Neural crest cell (in vitro differentiated cells): ENCODE data around the gene BOD1L1. TPM values are rescaled to one million over a fixed set of nuclear protein-coding genes. Genes with fewer than 3 reads are reported as not detected.

Experiments used
- DNase-seq: peaks from one replicate; pipeline ENCODE4 v3.0.0; 2021; ENCODE audit warnings: low read depth, mixed read lengths, low spot score
- H3K27ac Mint-ChIP-seq: one replicate; pipeline ENCODE4 v1.8.0; 2021; ENCODE audit warnings: mild to moderate bottlenecking, mixed read lengths; ENCODE audit not compliant: unreplicated experiment
- H3K27me3 Mint-ChIP-seq: 2 replicates; pipeline ENCODE4 v1.8.0; 2021; ENCODE audit warnings: low read depth, mild to moderate bottlenecking, mixed read lengths
- H3K36me3 Mint-ChIP-seq: 2 replicates; pipeline ENCODE4 v1.8.0; 2021; ENCODE audit warnings: low read depth, mild to moderate bottlenecking, mixed read lengths
- H3K4me1 Mint-ChIP-seq: 2 replicates; pipeline ENCODE4 v1.8.0; 2021; ENCODE audit warnings: mixed read lengths
- H3K4me3 Mint-ChIP-seq: one replicate; pipeline ENCODE4 v1.8.0; 2021; ENCODE audit warnings: mild to moderate bottlenecking, mixed read lengths
- H3K9me3 Mint-ChIP-seq: 2 replicates; pipeline ENCODE4 v1.8.0; 2021; ENCODE audit warnings: mixed read lengths
- total RNA-seq: library from RNA; stranded (reverse); gene quantifications from 2 replicates; pipeline ENCODE4 v1.2.1, GENCODE V29; 2021
- TF ChIP-seq, protein P1 (sequence below): fragments of 200-600 bp; sonication (generic); conservative IDR thresholded peaks from 2 replicates; pipeline ENCODE4 v1.5.0; 2021; ENCODE audit warnings: antibody characterized with exemption, mild to moderate bottlenecking

BOD1L1 gene
- total RNA-seq, 1 donor from 2014 or later: 27.9 TPM

DNA sequence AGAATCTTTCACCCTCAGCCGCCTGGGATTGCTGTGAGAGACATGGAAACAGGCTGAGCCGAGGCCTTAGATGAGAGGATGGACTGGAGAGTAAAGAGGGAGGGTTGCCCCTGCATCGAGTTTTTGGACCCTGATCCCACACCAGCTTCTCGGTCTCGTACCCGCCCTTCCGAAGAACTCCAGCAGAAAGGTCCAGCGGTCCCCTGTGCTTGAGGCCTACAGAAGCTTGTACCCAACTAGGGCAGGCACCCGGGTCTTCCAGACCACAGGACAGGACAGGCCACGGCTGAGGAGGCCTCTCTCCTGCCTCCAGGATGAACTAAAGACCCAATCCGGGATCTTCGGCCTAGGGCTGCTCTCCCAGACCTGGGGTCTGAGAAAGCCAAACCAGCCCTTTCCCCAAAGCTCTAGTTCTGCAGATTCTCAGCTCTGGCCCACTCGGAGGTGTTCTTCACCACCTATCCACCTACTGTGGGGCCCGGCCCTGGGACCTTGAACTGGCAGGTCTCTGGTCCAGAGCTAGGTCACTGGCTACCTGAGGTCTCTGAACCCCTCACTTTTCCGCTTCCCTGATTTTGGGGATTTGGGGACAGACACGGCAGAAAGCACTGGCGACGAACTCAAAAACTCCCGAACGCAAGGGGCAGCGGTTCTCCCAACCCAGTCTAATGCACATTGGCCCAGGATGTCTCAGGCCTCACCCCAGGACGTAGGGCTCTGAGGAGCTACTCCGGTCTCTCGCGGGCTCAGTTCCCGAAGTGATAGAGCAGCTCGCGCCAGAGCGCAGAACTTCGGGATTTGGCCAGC lies 84.3 kb downstream of the BOD1L1 start:
- peak overlapping the region; percentile 6 for H3K27ac Mint-ChIP-seq
- TF ChIP-seq, protein P1, sequence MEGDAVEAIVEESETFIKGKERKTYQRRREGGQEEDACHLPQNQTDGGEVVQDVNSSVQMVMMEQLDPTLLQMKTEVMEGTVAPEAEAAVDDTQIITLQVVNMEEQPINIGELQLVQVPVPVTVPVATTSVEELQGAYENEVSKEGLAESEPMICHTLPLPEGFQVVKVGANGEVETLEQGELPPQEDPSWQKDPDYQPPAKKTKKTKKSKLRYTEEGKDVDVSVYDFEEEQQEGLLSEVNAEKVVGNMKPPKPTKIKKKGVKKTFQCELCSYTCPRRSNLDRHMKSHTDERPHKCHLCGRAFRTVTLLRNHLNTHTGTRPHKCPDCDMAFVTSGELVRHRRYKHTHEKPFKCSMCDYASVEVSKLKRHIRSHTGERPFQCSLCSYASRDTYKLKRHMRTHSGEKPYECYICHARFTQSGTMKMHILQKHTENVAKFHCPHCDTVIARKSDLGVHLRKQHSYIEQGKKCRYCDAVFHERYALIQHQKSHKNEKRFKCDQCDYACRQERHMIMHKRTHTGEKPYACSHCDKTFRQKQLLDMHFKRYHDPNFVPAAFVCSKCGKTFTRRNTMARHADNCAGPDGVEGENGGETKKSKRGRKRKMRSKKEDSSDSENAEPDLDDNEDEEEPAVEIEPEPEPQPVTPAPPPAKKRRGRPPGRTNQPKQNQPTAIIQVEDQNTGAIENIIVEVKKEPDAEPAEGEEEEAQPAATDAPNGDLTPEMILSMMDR: no peak
- H3K4me3 Mint-ChIP-seq: peak overlapping the region; percentile 87
- H3K9me3 Mint-ChIP-seq: no peaks in the 10 kb centered on the region
- peaks cover 87% of the 10 kb centered on the region for H3K27me3 Mint-ChIP-seq
- peaks cover 2% of the 10 kb centered on the region for H3K36me3 Mint-ChIP-seq
- DNase-seq: no peak
- H3K4me1 Mint-ChIP-seq: peaks cover 25% of the 10 kb centered on the region

DNA sequence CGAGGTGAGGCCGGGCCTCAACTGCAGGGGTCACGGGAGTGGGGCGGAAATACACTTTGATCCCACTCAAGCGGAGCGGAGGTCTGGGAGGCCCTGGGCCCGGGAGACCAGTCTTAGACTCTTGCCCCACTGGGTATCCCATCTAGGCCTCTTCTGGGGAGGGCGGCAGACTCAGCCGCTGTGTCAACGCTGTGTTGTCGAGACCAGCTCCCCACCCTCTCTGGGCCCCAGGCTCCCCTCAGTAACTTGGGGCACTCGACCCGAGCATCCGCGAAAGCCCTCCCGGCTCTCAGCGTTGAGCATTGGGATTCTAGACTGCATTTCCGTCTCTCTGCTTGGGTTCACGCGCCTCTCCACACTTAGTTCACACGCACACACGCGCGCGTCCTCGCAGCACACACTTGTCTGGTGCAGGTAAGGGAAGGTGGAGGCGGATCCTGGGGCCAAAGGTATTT lies 84.9 kb downstream of the BOD1L1 start:
- Mint-ChIP-seq H3K36me3 (peaks cover 2% of the 10 kb centered on the region), H3K4me1 (peaks cover 25% of the 10 kb centered on the region), H3K27ac (no peak overlapping the region), H3K27me3 (peaks cover 88% of the 10 kb centered on the region), H3K9me3 (no peaks in the 10 kb centered on the region), H3K4me3 (peak overlapping the region; percentile 87)
- TF ChIP-seq, protein P1: no peak
- DNase-seq: no peak

DNA sequence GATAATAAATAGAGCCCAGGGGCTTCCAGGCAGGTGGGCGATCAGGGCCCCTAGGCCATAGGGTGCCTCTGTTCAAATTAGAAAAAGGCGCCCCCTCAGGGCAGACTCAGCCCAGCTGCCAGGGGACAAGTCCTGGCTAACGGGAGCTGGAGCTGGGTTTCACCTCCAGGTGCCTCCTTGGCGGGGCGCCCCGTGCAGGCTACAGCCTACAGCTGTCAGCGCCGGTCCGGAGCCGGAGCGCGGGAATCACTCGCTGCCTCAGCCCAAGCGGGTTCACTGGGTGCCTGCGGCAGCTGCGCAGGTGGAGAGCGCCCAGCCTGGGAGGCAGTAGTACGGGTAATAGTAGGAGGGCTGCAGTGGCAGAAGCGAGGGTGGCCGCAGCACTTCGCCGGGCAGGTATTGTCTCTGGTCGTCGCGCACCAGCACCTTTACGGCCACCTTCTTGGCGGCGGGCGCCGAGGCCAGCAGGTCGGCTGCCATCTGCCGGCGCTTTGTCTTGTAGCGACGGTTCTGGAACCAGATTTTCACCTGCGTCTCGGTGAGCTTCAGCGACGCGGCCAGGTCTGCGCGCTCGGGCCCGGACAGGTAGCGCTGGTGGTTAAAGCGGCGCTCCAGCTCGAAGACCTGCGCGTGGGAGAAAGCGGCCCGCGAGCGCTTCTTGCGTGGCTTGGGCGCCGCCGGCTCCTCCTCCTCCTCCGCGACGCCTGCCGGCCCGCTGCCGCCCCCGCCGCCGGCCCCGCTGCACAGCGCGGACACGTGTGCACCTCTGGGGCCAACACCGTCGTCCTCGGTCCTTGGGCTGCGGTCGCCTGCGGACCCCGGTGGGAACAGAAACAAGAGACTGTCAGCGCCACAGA lies 85.6 kb downstream of the BOD1L1 start:
- H3K27me3 Mint-ChIP-seq: peaks cover 91% of the 10 kb centered on the region
- no peaks in the 10 kb centered on the region for H3K9me3 Mint-ChIP-seq
- peak overlapping the region; percentile 84 for H3K4me3 Mint-ChIP-seq
- H3K36me3 Mint-ChIP-seq: peaks cover 2% of the 10 kb centered on the region
- H3K27ac Mint-ChIP-seq: no peak overlapping the region
- TF ChIP-seq, protein P1: peak; percentile 58
- DNase-seq: no peak
- H3K4me1 Mint-ChIP-seq: peaks cover 24% of the 10 kb centered on the region

GRCh38 chr4:13541176-13541604 lies 86.3 kb downstream of the BOD1L1 start:
- Mint-ChIP-seq H3K4me1 (peaks cover 16% of the 10 kb centered on the region), H3K9me3 (no peaks in the 10 kb centered on the region), H3K36me3 (peaks cover 2% of the 10 kb centered on the region), H3K27me3 (peaks cover 91% of the 10 kb centered on the region), H3K27ac (no peak overlapping the region), H3K4me3 (peak overlapping the region; percentile 84)
- TF ChIP-seq, protein P1: no peak
- DNase-seq: no peak

DNA sequence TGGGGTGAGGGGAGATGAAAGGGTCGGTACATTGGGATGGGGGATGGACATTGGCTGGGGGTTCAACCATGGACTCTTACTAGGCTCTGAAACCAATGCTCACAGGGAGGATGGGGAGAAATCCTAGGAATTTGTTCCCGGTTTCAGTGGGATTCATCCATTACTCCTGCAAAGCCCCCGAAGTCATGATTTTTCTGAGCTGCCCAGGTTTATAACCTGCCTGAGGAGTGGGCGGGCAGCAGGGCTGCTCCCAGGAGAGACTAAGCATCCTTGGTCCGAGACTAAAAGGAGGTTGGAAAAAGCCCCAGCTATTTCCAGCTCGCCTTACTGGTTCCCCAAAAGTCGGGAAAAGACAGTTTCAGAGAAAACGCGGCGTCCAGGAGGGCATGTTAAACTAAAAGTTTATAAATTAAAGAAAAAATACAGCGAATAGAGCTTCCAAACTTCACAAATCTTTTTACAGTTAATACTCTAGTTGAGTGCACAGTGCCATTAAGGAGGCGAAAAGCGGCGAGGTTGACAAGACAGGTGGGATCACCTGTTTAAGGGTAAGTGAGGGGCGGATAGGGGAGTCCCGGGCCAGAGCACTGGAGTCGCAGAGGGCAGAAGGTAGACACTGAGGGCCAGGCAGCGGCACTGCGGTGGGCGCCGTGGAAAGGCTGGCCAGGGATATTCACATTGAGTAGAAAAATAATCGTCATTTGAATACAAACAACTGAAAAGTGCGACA lies 86.9 kb downstream of the BOD1L1 start:
- TF ChIP-seq, protein P1: no peak
- Mint-ChIP-seq H3K4me3 (peak overlapping the region; percentile 81), H3K27me3 (peaks cover 91% of the 10 kb centered on the region), H3K36me3 (peaks cover 2% of the 10 kb centered on the region), H3K9me3 (no peaks in the 10 kb centered on the region), H3K27ac (no peak overlapping the region), H3K4me1 (peaks cover 12% of the 10 kb centered on the region)
- no peak for DNase-seq
